ENCODE data around the gene CALR3.
A peak's percentile ranks its signal among the peaks of the same experiment; 100 is the strongest.
"Not testable (repeated sequence)": the region's sequence is repeated elsewhere in the genome, so short reads cannot be mapped to it uniquely, and the experiment has no call there.

CALR3 gene, protein sequence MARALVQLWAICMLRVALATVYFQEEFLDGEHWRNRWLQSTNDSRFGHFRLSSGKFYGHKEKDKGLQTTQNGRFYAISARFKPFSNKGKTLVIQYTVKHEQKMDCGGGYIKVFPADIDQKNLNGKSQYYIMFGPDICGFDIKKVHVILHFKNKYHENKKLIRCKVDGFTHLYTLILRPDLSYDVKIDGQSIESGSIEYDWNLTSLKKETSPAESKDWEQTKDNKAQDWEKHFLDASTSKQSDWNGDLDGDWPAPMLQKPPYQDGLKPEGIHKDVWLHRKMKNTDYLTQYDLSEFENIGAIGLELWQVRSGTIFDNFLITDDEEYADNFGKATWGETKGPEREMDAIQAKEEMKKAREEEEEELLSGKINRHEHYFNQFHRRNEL

DNA sequence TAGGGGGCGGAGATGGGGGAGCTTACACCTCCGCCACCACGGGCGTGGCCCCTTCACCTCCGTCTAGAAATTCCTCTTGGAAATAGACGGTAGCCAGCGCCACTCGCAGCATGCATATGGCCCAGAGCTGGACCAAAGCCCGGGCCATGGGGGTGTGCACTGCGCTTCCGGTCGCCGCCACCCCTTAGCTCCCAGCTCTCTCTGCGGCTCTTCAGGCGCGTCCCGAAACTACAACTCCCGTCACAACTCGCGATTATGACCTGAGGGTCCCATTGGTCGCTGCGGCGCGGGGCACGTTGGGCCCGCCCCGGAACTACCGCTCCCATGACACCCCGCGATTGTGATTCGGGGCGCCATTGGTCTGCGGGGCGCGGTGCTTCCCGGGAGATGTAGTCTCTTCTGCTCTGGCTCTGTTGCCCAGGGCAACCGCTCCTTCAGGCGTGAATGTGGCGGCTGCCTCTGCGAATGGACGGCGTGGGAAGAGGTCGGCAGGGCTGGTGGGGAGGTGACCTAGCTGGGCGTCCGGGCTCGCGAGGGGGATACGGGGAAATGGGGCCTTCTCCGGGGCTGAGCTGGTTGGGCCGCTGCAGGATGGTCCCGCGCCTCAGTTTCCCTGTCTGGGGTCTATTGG is at the start of gene CALR3, which contains the start of gene C19orf44:
Gene CALR3 (minus strand): TSS at position 186 of the 631 bp plus-strand sequence. CDS start 38 bp downstream, at position 148.
Gene C19orf44 (plus strand): TSS at position 413 of the 631 bp plus-strand sequence. CDS start 4,399 bp downstream, outside the sequence.
- DNase-seq (ENCODE audit: low read depth in 2 of 2) = peak; percentile 90 to 95

DNA sequence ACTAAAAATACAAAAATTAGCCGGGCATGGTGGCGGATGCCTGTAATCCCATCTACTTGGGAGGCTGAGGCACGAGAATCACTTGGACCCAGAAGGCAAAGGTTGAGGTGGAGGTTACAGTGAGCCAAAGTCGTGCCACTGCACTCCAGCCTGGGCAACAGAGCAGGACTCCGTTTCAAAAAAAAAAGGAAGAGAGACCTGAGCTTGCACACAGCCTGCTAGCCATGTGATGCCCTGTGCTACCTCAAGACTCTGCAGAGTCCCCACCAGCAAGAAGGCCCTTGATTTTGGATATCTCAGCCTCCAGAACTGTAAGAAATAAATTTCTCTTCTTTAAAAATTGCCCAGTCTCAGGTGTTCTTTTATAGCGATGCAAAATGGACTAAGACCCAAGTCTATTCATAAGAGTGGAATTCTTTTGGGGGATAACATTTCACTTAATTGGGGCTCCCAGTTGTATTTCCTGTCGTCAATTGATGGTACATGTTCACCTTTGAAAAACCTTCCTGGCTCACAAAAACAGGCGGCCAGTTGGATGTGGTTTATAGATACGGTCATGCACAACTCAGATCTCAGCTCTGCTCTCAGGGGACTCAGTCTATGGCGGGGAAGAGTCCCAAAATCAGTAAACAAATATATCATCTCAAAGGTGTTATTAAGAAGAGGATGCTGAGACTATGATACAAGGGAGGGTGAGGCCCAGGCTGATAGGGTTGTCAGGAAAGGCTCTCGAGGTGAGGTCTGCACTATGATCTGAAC is 48.7 kb upstream of the CALR3 start:
- DNase-seq (ENCODE audit: low read depth in 2 of 2) = no peak

DNA sequence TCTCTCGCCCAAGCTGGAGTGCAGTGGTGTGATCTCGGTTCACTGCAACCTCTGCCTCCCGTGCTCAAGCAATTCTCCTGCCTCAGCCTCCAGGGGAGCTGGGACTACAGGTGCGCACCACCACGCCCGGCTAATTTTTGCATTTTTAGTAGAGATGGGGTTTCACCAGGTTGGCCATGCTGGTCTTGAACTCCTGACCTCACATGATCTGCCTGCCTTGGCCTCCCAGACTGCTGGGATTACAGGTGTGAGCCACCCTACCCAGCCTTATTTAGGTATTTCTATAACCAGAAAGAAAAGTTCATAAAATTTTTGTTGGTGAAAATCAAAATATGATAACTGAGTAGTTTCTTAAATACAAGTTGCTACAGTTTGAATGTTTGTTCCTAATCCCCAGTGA is 47.8 kb upstream of the CALR3 start:
- DNase-seq (ENCODE audit: low read depth in 2 of 2) = not testable (repeated sequence)

DNA sequence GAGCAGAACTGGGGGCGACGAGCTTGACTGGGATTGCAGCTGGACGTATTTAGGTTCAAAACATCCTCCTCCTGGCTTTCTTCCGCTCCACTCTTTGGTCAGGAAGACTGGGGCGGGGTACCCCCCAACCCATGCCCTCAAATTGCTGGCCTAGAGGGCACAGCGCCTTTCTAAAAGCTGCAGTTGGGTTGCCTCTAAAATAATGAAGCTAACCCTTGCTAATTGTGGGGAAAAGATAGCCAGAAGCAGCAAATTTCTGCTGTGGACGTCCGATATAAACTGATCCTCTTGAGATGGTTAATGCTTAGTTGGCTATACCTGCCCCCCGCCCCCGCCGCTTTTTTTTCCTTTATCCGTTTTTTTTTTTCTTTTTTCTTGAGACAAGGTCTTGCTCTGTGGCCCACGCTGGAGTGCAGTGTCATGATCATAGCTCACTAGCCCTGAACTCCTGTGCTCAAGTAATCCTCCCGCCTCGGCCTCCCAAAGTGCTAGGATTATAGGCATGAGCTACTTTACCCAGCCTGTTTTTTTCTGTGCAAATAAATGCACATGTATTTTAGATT is 47.0 kb upstream of the CALR3 start:
- no peak for DNase-seq (ENCODE audit: low read depth in 2 of 2)

DNA sequence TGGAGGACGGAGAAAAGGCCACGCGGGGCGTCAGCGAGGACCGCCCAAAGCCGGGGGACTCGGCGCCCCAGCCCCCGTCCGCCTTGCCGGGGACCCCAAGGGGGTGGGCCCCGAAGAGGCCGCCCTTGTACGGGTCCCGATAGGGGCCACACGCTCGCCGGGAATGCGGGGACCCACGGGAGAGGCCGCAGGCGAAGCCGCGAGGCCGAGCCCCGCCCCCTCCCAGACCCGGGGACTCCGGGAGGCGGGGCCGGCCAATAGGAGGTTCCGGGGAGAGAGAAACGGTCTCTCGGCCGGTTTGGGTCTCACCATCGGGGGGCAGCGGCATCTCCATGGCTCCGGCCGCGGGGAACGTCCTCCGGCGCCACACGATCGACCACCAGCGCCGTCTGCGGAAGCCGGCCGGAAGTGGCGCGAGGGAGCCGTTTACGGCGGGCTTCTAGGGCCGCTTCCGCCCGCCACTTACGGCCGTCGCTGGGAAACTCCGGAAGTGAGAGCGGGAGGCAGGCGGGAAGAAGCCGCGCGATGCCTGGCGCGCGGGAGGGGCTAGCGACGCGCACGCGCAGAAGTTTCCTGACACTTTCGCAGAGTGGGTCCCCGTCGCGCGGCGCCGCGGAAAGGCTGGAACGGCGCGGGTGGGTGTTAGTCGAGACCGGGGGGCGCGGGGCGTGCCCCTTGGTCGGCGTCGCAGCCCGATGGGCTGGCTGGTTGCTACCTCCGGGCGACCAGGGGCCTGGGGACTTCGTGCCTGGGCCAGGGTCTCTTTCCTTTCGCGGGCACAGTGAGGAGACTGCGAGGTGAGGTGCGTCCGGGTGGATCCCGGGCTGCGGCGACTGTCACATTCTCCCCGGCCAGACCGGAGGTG is 46.3 kb upstream of the CALR3 start, which contains the start of gene CHERP:
Gene CHERP (minus strand): TSS at position 393 of the 865 bp plus-strand sequence. CDS start 59 bp downstream, at position 334.
- peak; percentile 91 to 93 for DNase-seq (ENCODE audit: low read depth in 2 of 2)

DNA sequence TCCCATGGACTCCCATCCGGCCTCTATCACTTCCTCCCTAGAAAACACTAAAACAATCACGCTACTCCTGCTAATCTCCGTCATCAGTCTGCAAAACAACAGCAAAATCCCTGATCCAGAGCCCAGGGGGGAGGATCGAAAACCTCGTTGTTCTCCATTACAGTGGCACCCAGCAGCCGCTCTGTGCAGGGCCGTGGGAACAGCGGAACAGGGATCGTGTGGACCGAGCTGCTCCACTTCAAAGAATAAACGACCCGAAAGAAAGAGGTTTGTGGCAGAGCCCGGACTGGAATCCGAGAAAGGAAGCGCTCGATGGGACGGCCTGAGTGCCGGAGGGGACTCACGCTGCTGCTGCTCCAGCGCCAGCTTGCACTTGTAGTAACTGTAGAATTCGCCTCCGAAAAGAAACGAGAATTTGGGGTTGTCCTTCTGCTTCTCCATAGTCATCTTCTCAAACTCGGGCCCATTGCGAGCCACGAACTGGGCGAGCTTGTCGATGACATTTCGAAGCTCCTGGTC is 45.6 kb upstream of the CALR3 start:
- no peak for DNase-seq (ENCODE audit: low read depth in 2 of 2)

DNA sequence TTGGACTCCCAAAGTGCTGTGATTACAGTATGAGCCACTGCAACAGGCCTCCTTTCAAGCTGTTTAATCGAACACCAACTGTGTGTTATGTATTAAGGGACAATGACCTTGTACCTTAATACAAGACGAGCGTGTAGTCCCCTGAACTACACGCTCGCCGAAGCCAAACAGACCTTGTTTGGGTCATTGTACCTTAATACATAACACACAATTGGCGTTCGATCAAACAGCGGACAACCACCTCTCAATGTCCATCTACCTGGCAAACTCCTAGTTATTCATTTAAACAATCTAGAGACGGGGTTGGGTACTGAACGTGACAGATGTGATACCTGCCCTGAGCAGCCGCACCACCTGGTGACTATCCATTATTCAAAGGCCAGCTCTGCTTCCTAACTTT is 45.0 kb upstream of the CALR3 start:
- no peak for DNase-seq (ENCODE audit: low read depth in 2 of 2)

DNA sequence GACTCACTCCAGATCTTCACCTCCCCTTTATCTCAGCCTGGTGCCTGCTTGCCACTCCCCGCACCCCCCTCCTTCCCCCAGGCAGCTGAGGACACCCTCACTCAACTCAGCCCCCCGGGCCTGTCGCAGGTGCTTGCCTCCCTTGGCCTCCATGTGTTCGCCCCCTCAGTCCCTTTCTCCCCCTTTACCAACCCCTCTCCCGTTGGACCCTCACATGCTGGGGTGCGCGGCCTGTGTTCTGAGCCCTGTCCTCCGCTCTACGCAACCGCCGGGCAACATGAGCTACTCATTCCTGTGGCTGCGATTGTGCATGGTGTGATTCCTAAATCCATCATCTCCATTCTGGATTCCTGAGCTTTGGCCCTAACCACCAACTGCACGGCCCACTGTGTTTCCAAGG is 41.1 kb upstream of the CALR3 start:
- DNase-seq (ENCODE audit: low read depth in 2 of 2) = no peak

DNA sequence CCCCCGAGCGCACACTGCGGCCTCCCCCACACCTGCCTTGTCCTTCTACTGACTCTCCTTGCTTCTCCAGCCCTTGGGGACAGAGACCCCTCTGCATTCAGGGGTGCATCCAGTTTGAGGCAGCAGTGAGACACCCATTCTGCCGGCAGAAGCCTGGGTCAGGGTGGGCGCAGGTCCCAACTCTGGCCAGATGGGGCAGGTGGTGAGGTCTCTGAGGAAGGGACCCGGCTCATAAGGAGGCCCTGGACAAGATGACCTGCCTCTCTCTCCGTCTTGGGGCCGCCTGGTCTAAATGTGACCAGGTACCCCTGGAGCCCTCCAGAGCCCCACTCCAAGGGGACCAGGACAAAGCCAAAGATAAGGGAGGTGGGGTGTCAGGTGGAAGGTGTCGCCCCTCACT is 40.2 kb upstream of the CALR3 start:
- no peak for DNase-seq (ENCODE audit: low read depth in 2 of 2)

DNA sequence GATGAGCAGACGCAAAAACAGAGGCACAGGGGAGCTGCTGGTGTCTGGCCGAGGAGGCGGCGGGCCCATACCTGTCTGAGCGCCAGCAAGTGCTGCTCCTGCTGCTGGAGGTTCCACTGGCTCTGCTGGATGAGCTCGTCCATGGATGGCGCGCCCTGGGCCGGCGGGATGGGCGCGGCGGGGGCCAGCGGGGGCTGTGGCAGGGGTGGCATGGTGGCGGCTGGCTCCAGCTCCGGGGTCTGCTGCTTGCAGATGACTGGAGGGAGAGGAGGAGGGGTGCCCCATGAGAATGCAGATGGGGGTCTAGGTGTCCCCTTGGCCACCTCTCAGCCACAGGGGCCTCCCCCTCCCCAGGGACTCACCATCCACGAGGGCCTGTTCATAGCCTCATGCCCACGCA is 39.4 kb upstream of the CALR3 start:
- DNase-seq (ENCODE audit: low read depth in 2 of 2) = no peak

DNA sequence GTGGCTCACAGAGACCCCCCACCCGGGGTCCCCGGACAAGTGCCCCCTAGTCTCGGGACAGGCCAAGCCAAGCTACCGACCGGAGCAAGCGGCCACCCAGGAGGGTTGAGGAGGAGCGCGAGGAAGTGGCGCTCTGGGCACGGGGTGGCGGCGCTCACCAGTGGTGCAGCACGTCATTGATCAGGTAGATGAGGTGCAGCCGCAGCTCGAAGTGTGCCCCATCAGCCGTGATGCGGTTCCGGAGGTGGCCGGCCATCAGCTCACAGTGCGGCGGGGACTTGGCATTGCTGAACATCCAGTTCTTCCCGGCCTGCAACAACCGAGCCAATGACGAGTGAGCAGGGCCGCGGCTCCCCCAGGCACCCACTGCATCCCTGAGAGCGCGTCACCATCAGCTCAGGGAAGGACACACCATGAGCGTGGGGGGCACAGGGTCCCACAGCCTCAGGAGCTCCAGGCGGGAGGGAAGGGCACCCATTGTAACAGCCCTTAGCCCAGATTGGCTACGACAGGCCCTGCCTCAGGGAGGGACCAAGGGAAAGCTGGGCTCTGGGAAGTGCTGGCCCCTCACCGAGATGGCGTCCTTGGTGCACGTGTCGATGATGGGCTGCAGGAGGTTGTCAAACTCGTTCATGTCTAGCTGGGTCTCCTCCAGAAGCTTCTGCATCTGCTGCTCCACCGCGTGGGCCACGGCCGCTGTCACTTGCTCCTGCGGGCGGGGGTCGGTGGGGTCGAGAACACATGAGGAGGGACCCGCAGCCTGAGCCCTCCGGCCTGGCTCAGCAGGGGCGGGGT is 36.7 kb upstream of the CALR3 start:
- DNase-seq (ENCODE audit: low read depth in 2 of 2) = no peak

DNA sequence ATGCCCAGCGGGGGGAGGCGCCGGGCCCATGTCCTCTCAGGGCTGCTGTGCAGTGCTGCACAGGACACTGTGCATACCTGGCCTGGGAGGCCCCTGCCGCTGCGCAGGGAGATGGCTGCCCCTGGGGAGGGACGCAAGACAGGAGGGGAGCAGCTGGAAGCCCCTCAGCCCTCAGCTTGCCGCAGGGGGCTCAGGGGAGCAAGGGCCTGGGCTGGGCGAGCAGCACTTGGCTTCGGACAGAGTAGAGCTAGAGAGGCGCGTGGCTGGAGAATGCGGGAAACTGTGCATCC is 35.4 kb upstream of the CALR3 start:
- no peak for DNase-seq (ENCODE audit: low read depth in 2 of 2)

DNA sequence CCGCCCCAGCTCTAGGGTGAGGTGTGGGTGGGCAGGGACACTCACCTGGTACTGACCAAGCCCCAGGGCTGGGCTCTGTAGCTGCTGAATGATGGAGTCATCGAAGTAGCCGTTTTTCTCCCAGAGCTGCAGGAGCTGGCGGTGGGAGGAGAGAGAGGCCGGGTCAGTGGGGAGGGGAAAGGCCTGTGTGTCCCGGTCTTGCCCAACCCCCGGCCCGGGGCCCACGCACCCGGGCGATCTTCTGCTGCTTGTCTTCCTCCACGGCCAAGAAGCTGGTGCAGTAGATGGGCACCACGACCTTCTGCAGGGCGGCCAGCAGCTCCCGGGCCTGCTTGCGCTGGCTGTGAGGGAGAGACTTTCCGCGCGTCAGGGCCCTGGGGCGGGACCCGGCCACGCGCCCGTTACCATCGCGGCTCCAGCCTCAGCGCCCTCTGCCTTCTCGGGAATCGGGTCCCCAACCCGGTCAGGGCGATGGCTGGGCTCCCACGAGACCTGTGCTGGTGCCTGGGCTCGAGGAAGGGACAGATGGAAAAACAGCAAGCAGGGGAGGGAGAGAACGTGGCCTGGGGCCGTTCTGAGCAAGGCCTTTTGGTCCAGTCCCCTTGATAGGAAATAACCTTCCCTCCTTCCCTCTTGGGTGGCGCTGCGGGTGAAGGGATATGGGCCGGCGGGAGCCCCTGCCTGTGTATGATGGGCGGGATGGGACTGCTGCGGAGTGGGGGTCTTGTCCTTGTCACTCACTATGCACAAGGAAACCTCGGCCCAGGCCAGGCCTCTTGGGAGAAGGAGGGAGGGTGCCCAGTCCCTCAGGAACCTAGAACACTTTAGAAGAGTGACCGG is 34.8 kb upstream of the CALR3 start:
- DNase-seq (ENCODE audit: low read depth in 2 of 2) = no peak

DNA sequence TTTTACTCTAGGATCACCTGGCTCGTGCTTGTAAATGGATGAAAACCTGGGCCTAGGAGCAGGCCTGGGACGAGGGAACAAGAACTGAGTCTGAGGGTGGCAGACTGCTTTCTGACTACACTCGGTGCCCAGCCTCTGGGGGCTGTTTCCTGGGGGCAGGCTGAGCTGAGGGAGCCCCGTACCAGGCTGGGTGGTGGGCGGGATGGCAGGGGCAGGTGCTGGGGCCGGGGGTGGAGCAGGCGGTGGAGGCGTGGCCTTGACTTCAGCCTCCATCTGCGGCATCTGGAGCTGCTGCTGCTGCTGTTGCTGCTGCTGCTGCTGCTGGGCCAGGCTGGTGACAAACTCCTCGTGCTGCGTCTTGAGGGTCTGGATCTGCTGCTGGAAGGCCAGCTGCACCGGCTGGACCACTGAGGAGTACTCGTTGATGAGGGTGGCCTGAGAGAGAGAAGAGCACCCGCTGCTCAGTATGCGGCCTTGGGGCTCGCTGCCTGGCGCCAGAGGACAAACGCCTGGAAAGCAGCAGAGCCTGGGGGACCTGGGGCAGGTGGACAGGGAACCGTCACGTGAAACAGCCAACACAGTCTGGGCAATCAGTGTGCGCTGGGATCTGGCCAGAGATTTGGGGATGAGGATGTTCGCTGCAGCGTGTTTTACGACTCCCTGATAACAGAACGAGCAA is 33.6 kb upstream of the CALR3 start:
- DNase-seq (ENCODE audit: low read depth in 2 of 2) = no peak

DNA sequence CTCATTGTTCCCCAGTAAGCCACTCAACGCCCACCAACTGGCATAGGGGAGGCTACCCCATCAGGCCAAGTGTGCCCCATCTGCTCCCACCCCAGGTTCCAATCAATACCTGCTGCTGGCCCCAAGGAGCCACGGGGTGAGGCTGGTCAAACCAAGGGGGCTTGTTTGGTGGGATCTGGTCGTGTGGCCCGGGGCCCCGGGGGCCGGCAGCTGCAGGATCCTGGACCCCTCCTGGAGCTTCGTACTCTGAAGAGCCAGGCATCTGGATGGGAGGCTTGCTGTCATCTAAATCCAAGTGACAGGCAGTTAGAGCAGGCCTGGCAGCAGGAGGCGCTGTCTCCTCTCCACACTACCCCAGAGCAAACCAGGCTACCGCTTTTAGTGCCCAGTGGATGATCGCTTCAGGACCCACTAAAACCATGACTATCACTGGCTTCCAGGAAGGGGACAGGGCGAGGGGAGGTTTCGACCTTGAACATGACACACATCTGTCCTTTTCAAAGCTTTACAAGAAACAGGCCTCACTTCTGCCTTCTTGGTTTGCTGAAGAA is 32.1 kb upstream of the CALR3 start:
- peak in 1 of 2 donors; percentile 34 for DNase-seq (ENCODE audit: low read depth in 2 of 2)

DNA sequence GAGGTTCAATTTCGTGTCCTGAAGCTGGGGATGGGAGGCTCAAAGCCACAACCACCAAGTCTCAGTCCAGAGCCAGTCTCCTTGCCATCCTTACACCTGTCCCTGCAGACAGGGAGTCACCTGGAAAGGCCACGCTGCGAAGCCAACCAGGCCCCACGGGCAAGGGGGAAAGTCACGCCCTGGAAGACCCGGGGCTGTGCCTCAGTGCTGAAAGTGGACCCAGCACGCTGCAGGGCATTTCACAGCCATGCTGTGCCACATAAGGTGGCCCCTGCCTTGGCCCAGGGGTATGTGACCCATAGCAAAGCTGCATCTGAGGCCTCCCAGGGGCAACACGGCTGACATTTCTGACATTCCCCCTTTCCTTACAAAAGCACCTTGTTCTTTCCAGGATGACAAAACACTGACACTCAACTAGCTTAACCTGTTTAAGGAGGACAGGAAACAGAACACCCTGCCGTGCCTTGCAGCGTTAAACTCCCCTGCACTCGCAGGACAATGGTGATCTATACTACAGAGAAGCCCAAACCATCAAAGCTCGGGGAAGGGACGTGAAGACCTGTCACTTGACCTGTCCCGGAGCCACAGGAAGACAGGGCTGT is 31.5 kb upstream of the CALR3 start:
- no peak for DNase-seq (ENCODE audit: low read depth in 2 of 2)

DNA sequence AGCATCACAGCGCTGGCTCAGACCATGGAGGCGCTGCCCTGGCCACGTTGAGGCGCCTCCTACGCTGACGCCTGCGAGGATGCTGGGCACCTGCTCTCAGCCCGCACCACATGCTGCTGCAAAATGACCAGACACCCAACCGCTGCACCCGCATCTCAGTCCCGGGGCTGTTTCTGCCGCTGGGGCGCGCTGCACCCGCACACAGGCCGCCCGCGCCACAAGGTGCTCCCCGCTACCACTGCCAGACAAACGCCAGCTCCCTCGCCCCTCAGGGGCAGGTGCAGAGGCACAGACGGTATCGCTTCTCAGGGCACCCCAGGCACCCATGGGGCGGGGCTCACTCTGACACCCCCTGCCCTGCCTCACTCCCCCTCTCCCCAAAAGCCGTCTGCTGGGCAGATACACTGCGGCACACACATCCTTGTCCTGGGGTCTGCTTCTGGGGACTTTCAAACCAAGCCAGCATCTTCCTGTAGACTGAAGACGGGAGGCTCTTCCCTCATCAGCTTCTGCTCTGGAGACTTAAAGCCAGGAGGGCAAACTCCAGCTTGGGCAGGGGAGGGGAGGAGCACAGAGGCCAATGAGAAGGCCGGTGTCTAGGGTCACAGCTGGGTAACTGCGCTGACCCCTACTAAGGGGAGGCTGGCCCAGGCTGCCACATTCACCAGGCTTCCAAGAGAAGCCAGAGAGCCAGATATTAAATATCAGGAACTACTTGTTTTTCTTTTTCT is 29.9 kb upstream of the CALR3 start:
- DNase-seq (ENCODE audit: low read depth in 2 of 2) = no peak
